GM23338 (cell line): Measurements from ENCODE around the gene DIO3.

ENCODE experiments used
- CTCF ChIP-seq, 2 experiments: fragments of 200-600 bp in 1 of 2; sonication (generic) in 1 of 2; conservative IDR thresholded peaks; 2 replicates each; pipeline versions ENCODE4 v1.5.1 to v1.6.1; 2016 to 2017; ENCODE audit warnings: antibody characterized with exemption in 2 of 2, low read depth in 2 of 2, mild to moderate bottlenecking in 2 of 2, moderate library complexity in 1 of 2
- POLR2AphosphoS5 ChIP-seq: IDR thresholded peaks from 2 replicates; pipeline ENCODE4 v1.6.1; 2016; ENCODE audit warnings: antibody characterized with exemption, low read depth

GRCh38 chr14:101556131-101556530 lies 5.2 kb upstream of the DIO3 start:
- TF ChIP-seq CTCF (conservative IDR thresholded peaks at IDR 0.05; ENCODE audit: low read depth in 2 of 2): no peak
- TF ChIP-seq POLR2AphosphoS5: no peak
